GM12878 (cell line): ENCODE results near the gene F13A1. TPM values are rescaled to one million over a fixed set of nuclear protein-coding genes. Genes with fewer than 3 reads are reported as not detected.

ENCODE experiments used
- ATAC-seq: fragments of 200-7000 bp; cut with Tn5 transposase; 3 replicates; pipeline ENCODE4 v1.9.1; 2020; ENCODE audit warnings: mild to moderate bottlenecking, moderate library complexity
- BruUV-seq: library from RNA; stranded (reverse); fragments of 400-500 nt; replicated peaks from 2 replicates; lab custom pipeline; 2021; lab: Mats Ljungman, UMichigan
- CTCF ChIA-PET: fragments of 300-600 bp; sonication (Branson Sonifier 250); formaldehyde crosslinking; extraction: SDS; loops from one replicate; lab custom pipeline; 2021; ENCODE audit warnings: inconsistent platforms; lab: Yijun Ruan, JAX
- POLR2A ChIA-PET: fragments of 350-600 bp; formaldehyde crosslinking; extraction: SDS; loops from one replicate; lab custom pipeline; 2021; ENCODE audit warnings: inconsistent platforms; lab: Charles Lee
- RAD21 ChIA-PET: fragments of 300-600 bp; sonication (Branson Sonifier 250); formaldehyde crosslinking; loops from one replicate; lab custom pipeline; 2023; ENCODE audit warnings: antibody characterized with exemption; ENCODE audit not compliant: unreplicated experiment; lab: Charles Lee
- SMC1A ChIA-PET: fragments of 300-600 bp; sonication (Branson Sonifier 250); formaldehyde crosslinking; loops from one replicate; lab custom pipeline; 2023; ENCODE audit not compliant: unreplicated experiment, uncharacterized antibody; lab: Charles Lee
- DNase-seq: peaks from one replicate; pipeline ENCODE4 v3.0.0-alpha.2; 2011; ENCODE audit warnings: low read depth, low spot score
- FAIRE-seq: peaks from 3 replicates; lab custom pipeline; 2011; peaks lifted over from hg19 to GRCh38; lab: Jason Lieb, UNC
- H2AFZ ChIP-seq: 2 replicates; pipeline ENCODE4 v1.6.0; 2011; ENCODE audit warnings: low read depth, low read length, control low read depth; ENCODE audit not compliant: control insufficient read depth
- H3K27ac ChIP-seq: 2 replicates; pipeline ENCODE4 v1.5.1; 2011; ENCODE audit warnings: control low read depth; ENCODE audit not compliant: control insufficient read depth, insufficient read depth
- H3K27me3 ChIP-seq, 2 experiments: replicated peaks in 1 of 2; 2 replicates each; pipeline versions ENCODE4 v1.6.0 to v1.6.1; 2011; ENCODE audit warnings: low read length in 1 of 2; ENCODE audit not compliant: control insufficient read depth in 2 of 2, insufficient read depth in 2 of 2
- H3K36me3 ChIP-seq, 2 experiments: 2 replicates each; pipeline ENCODE4 v1.5.1; 2011; ENCODE audit warnings: low read length in 1 of 2; ENCODE audit not compliant: control insufficient read depth in 2 of 2, insufficient read depth in 2 of 2
- H3K4me1 ChIP-seq: 2 replicates; pipeline ENCODE4 v1.6.1; 2011; ENCODE audit warnings: mild to moderate bottlenecking, low read length, moderate library complexity, mixed read lengths; ENCODE audit not compliant: control insufficient read depth, insufficient read depth
- H3K4me2 ChIP-seq: 2 replicates; pipeline ENCODE4 v1.6.0; 2011; ENCODE audit warnings: control low read depth; ENCODE audit not compliant: control insufficient read depth, insufficient read depth
- H3K4me3 ChIP-seq: fragments of 200-600 bp; sonication (generic); 2 replicates; pipeline ENCODE4 v1.5.1; 2016
- H3K79me2 ChIP-seq: 2 replicates; pipeline ENCODE4 v1.6.0; 2011; ENCODE audit warnings: low read length; ENCODE audit not compliant: control insufficient read depth, insufficient read depth
- H3K9ac ChIP-seq: 2 replicates; pipeline ENCODE4 v1.8.0; 2011; ENCODE audit warnings: low read length, control low read depth, mixed read lengths; ENCODE audit not compliant: control insufficient read depth, insufficient read depth
- H3K9me3 ChIP-seq: replicated peaks from 3 replicates; pipeline ENCODE4 v1.5.1; 2011; ENCODE audit warnings: mild to moderate bottlenecking, low read length; ENCODE audit not compliant: control insufficient read depth, insufficient read depth
- H4K20me1 ChIP-seq: 2 replicates; pipeline ENCODE4 v1.6.0; 2011; ENCODE audit not compliant: control insufficient read depth, insufficient read depth
- BMI1 ChIP-seq: fragments of 450-650 bp; IDR thresholded peaks from 2 replicates; pipeline ENCODE4 v1.6.1; 2016; ENCODE audit warnings: mild to moderate bottlenecking, moderate library complexity, borderline replicate concordance
- FOXM1 ChIP-seq: IDR thresholded peaks from 2 replicates; pipeline ENCODE4 v1.6.1; 2012; ENCODE audit warnings: low read depth, mild to moderate bottlenecking, inconsistent platforms, low read length, moderate library complexity
- KLF5 ChIP-seq: fragments of 450-650 bp; IDR thresholded peaks from 2 replicates; pipeline ENCODE4 v1.6.1; 2014; ENCODE audit warnings: mild to moderate bottlenecking; ENCODE audit not compliant: partially characterized antibody
- NFYB ChIP-seq: IDR thresholded peaks from 2 replicates; pipeline ENCODE4 v1.6.1; 2011; ENCODE audit warnings: low read depth, mild to moderate bottlenecking, low read length, improper control_type of control experiment, moderate library complexity; ENCODE audit not compliant: insufficient read depth
- PAX5 ChIP-seq: IDR thresholded peaks from 2 replicates; pipeline ENCODE4 v1.6.1; 2011; ENCODE audit warnings: low read depth, low read length, borderline replicate concordance
- POU2F2 ChIP-seq: IDR thresholded peaks from 3 replicates; pipeline ENCODE4 v1.6.1; 2011; ENCODE audit warnings: low read depth, mild to moderate bottlenecking, low read length, borderline replicate concordance
- SMAD1 ChIP-seq: fragments of 450-650 bp; IDR thresholded peaks from 2 replicates; pipeline ENCODE4 v1.6.1; 2018; ENCODE audit warnings: mild to moderate bottlenecking, low read depth; ENCODE audit not compliant: partially characterized antibody
- SP1 ChIP-seq: IDR thresholded peaks from one replicate; pipeline ENCODE4 v1.6.1; 2011; ENCODE audit warnings: low read depth, low read length
- SRF ChIP-seq, 2 experiments: IDR thresholded peaks; 2 replicates each; pipeline ENCODE4 v1.6.1; 2011; ENCODE audit warnings: low read depth in 2 of 2, low read length in 2 of 2, mild to moderate bottlenecking in 1 of 2, moderate library complexity in 1 of 2
- YY1 ChIP-seq: IDR thresholded peaks from 2 replicates; pipeline ENCODE4 v1.6.1; 2011; ENCODE audit warnings: low read depth, mild to moderate bottlenecking, low read length
- WGBS: methylation state at CpG from one replicate; pipeline ENCODE4 v1.1.6; 2016; ENCODE audit warnings: low lambda C conversion rate; ENCODE audit not compliant: insufficient replicate concordance, insufficient coverage; ENCODE audit errors: missing lambda C conversion rate; 5-methylcytosine and 5-hydroxymethylcytosine counted together
- in situ Hi-C: fragments of 300-500 bp; cut with MboI; formaldehyde crosslinking; loops from 9 replicates; pipeline ENCODE4 v1.14.3; 2018; ENCODE audit warnings: mixed read lengths
- intact Hi-C: fragments of 100-400 bp; cut with micrococcal nuclease; formaldehyde crosslinking; loops from one replicate; pipeline ENCODE4 v1.14.2; 2022; ENCODE audit not compliant: unreplicated experiment
- polyA plus RNA-seq, 11 experiments: library from polyadenylated mRNA; depleted of rRNA in 4 of 11; unstranded in 6 of 11; stranded (reverse) in 5 of 11; fragments of >200 nt; fragmentation: Nextera tagmentation in 4 of 11; fragmentation: Illumina TruSeq in 1 of 11; extraction: Ambion mirVana in 4 of 11; extraction: Trizol in 1 of 11; gene quantifications; 1 replicate in 1 of 11; 2 replicates in 10 of 11; pipeline versions ENCODE4 v1.2.1 to v1.2.3, GENCODE V29; 2011 to 2016; ENCODE audit warnings: inconsistent platforms in 2 of 11, missing spikeins in 2 of 11, low read depth in 1 of 11
- total RNA-seq, 4 experiments: library from RNA; depleted of rRNA in 3 of 4; stranded (reverse); fragments of >200 nt in 3 of 4; fragmentation: Illumina TruSeq in 1 of 4; extraction: Trizol in 1 of 4; gene quantifications; 2 replicates each; pipeline versions ENCODE4 v1.2.1 to v1.2.3, GENCODE V29; 2013 to 2021
- TF ChIP-seq, protein P1 (sequence below): fragments of 450-650 bp; formaldehyde crosslinking; IDR thresholded peaks from 2 replicates; pipeline ENCODE4 v1.4.0; 2022; ENCODE audit warnings: mild to moderate bottlenecking, moderate library complexity

F13A1 gene
- total and polyA plus RNA-seq, 10 of the 15 experiments (the other 5 are each of a cell fraction or from before 2014, with no cell fraction given) = 0.48 to 1.8 (median 1.0) TPM

DNA sequence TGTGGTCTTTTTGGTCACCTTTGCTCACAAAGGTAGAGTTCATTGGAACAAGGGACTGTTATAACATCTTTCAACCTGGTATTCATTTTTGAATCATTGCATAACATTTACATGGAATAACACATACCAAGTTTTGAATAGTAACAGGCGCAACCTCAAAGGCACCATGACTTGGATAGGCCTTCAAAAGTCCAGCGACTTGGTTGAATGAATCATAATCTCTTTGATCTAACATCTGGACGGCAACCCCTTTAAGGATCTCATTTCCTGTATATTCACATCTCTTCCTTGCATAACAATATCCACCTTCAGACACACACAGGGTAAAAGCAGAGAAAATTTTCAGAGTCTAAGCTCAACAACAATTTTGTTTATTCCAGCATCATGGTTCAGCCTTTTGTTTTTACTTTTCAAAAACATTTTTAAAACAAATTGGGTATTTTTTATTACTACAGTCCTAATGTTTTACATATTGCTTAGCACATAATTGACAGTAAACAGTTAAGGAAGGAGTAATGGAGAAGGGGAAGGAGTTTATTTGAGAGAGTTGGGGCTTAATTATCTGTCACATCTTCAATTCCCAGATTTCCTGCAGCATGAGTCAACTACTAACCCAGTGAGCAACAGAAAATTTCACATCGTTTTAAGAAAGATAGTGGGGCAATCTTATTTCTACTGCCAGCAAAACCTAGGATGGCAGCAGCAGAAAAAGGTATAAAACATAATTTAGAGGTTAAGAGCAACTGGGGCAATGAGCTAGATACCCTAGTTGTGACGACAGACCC, 41.8 kb upstream of the F13A1 start (continued):
- TF ChIP-seq, protein P1, sequence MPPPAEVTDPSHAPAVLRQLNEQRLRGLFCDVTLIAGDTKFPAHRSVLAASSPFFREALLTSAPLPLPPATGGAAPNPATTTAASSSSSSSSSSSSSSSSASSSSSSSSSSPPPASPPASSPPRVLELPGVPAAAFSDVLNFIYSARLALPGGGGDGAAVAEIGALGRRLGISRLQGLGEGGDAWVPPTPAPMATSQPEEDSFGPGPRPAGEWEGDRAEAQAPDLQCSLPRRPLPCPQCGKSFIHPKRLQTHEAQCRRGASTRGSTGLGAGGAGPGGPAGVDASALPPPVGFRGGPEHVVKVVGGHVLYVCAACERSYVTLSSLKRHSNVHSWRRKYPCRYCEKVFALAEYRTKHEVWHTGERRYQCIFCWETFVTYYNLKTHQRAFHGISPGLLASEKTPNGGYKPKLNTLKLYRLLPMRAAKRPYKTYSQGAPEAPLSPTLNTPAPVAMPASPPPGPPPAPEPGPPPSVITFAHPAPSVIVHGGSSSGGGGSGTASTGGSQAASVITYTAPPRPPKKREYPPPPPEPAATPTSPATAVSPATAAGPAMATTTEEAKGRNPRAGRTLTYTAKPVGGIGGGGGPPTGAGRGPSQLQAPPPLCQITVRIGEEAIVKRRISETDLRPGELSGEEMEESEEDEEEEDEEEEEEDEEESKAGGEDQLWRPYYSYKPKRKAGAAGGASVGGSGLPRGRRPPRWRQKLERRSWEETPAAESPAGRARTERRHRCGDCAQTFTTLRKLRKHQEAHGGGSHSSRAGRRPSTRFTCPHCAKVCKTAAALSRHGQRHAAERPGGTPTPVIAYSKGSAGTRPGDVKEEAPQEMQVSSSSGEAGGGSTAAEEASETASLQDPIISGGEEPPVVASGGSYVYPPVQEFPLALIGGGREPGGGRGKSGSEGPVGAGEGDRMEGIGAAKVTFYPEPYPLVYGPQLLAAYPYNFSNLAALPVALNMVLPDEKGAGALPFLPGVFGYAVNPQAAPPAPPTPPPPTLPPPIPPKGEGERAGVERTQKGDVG = no peak
- TF ChIP-seq YY1 (no peak), SP1 (no peak), FOXM1 (no peak)

DNA sequence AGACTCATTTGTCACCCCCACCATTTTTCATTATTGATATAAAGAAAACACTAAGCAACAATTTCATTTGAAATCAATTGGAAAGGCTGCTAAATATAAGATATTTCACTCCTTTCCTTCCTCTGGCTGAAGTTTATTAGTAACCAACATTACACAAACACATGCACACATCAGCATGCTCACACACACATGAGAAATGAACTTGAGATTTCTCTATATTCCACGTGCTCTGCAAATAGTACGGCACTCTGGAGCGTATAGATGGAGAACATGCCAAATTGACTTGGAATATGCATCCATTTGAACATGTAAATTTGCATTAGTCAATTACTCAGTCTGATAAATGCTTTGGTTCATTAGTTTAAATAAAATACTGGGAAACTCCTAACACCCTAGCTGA, 37.1 kb upstream of the F13A1 start:
- in situ Hi-C loops = no loop called here
- intact Hi-C loops = no loop called here
- no peaks in the 10 kb centered on the region for H3K4me1 ChIP-seq
- 95% methylated on average over 3 of the region's 3 CpGs for WGBS
- H3K4me2 ChIP-seq = no peak overlapping the region
- ChIA-PET CTCF (no interaction called here), SMC1A (no interaction called here), RAD21 (no interaction called here), POLR2A (no interaction called here)
- no peaks in the 10 kb centered on the region for H4K20me1 ChIP-seq
- ATAC-seq (no peak), DNase-seq (no peak), FAIRE-seq (no peak)
- no peaks in the 10 kb centered on the region for H3K27me3 ChIP-seq
- H2AFZ ChIP-seq = no peak overlapping the region
- H3K36me3 ChIP-seq = no peaks in the 10 kb centered on the region
- no peaks in the 10 kb centered on the region for H3K9me3 ChIP-seq
- no peak overlapping the region for H3K27ac ChIP-seq
- no TSS peak for BruUV-seq
- no peak overlapping the region for H3K4me3 ChIP-seq
- no peaks in the 10 kb centered on the region for H3K79me2 ChIP-seq
- no peak overlapping the region for H3K9ac ChIP-seq
- TF ChIP-seq SMAD1 (no peak), POU2F2 (no peak), KLF5 (no peak), BMI1 (no peak), NFYB (no peak), PAX5 (no peak), SRF (IDR thresholded peaks at IDR 0.05; ENCODE audit: low read depth in 2 of 2, low read length in 2 of 2) (no peak)
- TF ChIP-seq, all 136 proteins: peak for 0
